Placental pericyte (primary cell): Measurements from ENCODE around the gene BORCS8. TPM values are rescaled to one million over a fixed set of nuclear protein-coding genes. Genes with fewer than 3 reads are reported as not detected.

Experiments used
- small RNA-seq: library from RNA; depleted of rRNA; stranded (forward); fragments of <200 nt; gene quantifications from one replicate; pipeline ENCODE3, GENCODE V24; 2012; ENCODE audit warnings: low replicate concordance
- total RNA-seq: library from RNA; depleted of rRNA; stranded (reverse); fragments of >200 nt; gene quantifications from 2 replicates; pipeline ENCODE4 v1.2.3, GENCODE V29; 2012

The BORCS8 gene
- 16.6 and 22.6 TPM in 2 replicates for total RNA-seq

DNA sequence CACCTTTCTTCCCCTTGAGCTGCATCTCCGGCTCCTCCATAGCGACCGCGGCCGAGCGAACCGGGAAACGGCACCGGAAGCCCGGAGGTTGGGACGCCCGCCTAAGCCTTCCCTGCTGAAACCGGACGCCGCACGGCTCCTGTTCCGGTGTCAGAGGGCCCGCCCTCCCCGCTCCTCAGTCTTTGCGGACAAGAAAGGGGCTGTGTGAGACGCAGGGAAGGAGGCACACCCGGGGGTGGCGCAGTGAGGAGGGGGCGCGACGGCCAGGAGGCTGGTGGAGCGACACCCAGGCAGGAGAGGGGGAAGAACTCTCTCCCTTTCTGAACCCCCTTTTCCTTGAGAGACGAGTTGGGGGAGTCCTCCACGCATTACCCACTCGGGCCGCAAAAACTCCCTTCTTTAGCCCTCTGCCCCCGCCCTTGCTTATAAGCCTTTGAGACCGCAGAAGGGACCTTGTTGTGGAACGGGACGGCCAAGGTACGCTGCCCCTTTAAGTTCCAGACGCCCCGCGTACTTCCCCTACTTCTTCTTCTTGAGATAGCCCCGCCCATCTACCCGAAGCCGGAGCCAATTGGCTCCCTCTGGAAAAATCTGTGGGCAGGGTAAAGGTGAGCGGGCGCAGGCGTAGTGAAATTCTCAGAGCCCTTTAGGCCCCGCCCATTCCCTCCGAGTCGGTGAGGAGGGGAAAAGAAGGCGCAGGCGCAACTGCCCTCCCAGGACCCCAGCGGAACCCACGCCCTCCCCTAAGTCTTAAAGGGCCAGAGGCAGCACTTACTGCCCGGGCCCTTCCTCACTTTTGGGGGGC is at the start of gene BORCS8, which contains the start of gene RFXANK:
TSS of gene BORCS8 (minus strand) at position 75 of the 805 bp plus-strand sequence. CDS start at position 40, 35 bp downstream.
TSS of gene RFXANK (plus strand) at position 181 of the 805 bp plus-strand sequence. CDS start 1,689 bp downstream, outside the sequence.

GRCh38 chr19:19211499-19212420 is 19.8 kb upstream of the BORCS8 start, which contains the start of gene NCAN:
Gene NCAN (plus strand): TSS chr19:19211958. CDS start chr19:19216954, 4,996 bp downstream.

GRCh38 chr19:19203012-19203856 is 11.3 kb upstream of the BORCS8 start, which contains the start of gene NR2C2AP:
Gene NR2C2AP (minus strand): TSS chr19:19203414. CDS start chr19:19203060, 354 bp downstream.

DNA sequence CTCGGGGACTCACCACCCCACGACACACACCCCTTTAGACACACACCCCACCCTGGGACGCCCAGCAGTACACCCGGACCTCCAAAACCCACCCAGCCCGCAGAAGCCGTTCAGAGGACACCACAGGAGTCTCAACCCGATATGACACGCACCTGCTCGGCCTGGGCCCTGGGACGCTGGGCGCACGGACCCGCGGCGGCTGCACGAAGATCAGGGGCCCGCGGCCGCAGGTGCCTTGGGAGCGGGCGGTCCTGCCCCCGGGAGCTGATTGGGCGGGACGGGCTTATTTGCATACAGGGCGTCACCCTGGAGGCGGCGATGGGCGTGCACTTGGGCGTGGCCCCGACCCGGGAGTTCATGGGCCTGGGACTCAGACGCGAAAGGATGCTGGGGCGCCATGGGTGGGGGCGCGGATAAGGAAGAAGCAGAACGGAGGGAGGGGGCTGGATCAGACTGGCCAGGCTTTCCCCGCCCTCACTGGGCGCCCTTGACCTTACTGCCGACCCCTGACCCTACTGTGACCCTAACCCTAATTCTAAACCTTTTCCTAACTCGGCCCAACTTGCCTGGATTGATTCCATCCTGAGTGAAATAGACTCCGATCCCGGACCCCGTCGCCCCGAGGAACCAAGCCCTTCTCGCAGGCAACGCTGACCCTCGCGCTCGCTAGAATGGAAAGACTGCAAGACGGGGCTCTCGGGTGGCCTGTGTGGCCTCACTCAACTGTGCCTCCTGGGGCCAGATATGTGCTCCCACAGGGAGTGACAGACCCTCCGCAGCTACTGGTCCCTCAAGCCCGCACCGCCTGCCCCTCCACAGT is 21.7 kb downstream of the BORCS8 start, which contains the start of gene MEF2B:
TSS of gene MEF2B (minus strand) at position 211 of the 820 bp plus-strand sequence. CDS start 19,528 bp downstream, outside the sequence.

GRCh38 chr19:19138109-19138981 is 53.6 kb downstream of the BORCS8 start, which contains the start of gene TMEM161A:
Gene TMEM161A (minus strand): TSS chr19:19138478. CDS start chr19:19138428, 50 bp downstream.

Small RNA genes lying within 50 kb of the gene (small RNA-seq; reads per million reads assigned to genes)
- gene RNU6-1028P: not detected

Other genes with a start within 250 kb of the BORCS8 start
- 22.8 and 57.6 TPM in 2 replicates for gene SUGP2, start 158.6 kb downstream of the BORCS8 start, total RNA-seq
- gene ARMC6, start 158.5 kb downstream of the BORCS8 start, total RNA-seq: 38.1 and 66.6 TPM in 2 replicates
- gene SLC25A42, start 128.2 kb downstream of the BORCS8 start, total RNA-seq: 6.1 and 7.3 TPM in 2 replicates
- gene TMEM161A, start 53.7 kb downstream of the BORCS8 start, total RNA-seq: 16.0 and 25.6 TPM in 2 replicates
- gene MEF2B, start 21.9 kb downstream of the BORCS8 start, total RNA-seq: 0.22 TPM in 1 of 2 replicates, not detected in the other
- 59.0 and 87.5 TPM in 2 replicates for gene RFXANK, start 106 bp upstream of the BORCS8 start, total RNA-seq
- gene NR2C2AP, start 11.3 kb upstream of the BORCS8 start, total RNA-seq: 2.4 and 11.6 TPM in 2 replicates
- under 0.01 TPM in 1 of 2 replicates, not detected in the other for gene NCAN, start 19.8 kb upstream of the BORCS8 start, total RNA-seq
- 1.1 and 2.8 TPM in 2 replicates for gene TM6SF2, start 81.1 kb upstream of the BORCS8 start, total RNA-seq
- gene SUGP1, start 128.4 kb upstream of the BORCS8 start, total RNA-seq: 35.0 and 44.8 TPM in 2 replicates
- 46.0 and 48.8 TPM in 2 replicates for gene MAU2, start 128.7 kb upstream of the BORCS8 start, total RNA-seq
- gene GATAD2A, start 213.5 kb upstream of the BORCS8 start, total RNA-seq: 61.7 and 121 TPM in 2 replicates